ENCODE data around the gene ENPP3. TPM values are rescaled to one million over a fixed set of nuclear protein-coding genes. Genes with fewer than 3 reads are reported as not detected.

Gene ENPP3
- total RNA-seq, 2 donors from 2014 or later = not detected

GRCh38 chr6:131656667-131657066 is 19.6 kb downstream of the ENPP3 start:
- WGBS, 2 experiments (ENCODE audit: insufficient coverage in 1 of 2, insufficient read length in 1 of 2) = 91 to 99% methylated on average over 3 of the region's 3 CpGs
- Mint-ChIP-seq H3K27me3 (ENCODE audit: insufficient read depth) (no peaks in the 10 kb centered on the region), H3K4me3 (no peak overlapping the region), H3K27ac (no peak overlapping the region), H3K36me3 (ENCODE audit: low read depth) (no peaks in the 10 kb centered on the region), H3K9me3 (no peaks in the 10 kb centered on the region), H3K4me1 (no peaks in the 10 kb centered on the region)
- no peak overlapping the region for H3K4me3 ChIP-seq (ENCODE audit: low read length)
- H3K4me1 ChIP-seq (ENCODE audit: control insufficient read depth, insufficient read depth, low read length) = no peaks in the 10 kb centered on the region
- H3K9me3 ChIP-seq (ENCODE audit: control insufficient read depth, low read length) = no peaks in the 10 kb centered on the region
- H3K27me3 ChIP-seq (ENCODE audit: control insufficient read depth, insufficient read depth, low read length, poor library complexity, severe bottlenecking) = no peaks in the 10 kb centered on the region
- no peak overlapping the region for H3K9ac ChIP-seq (ENCODE audit: extremely low read depth, low read length, poor library complexity, severe bottlenecking)
- TF ChIP-seq, protein P1, sequence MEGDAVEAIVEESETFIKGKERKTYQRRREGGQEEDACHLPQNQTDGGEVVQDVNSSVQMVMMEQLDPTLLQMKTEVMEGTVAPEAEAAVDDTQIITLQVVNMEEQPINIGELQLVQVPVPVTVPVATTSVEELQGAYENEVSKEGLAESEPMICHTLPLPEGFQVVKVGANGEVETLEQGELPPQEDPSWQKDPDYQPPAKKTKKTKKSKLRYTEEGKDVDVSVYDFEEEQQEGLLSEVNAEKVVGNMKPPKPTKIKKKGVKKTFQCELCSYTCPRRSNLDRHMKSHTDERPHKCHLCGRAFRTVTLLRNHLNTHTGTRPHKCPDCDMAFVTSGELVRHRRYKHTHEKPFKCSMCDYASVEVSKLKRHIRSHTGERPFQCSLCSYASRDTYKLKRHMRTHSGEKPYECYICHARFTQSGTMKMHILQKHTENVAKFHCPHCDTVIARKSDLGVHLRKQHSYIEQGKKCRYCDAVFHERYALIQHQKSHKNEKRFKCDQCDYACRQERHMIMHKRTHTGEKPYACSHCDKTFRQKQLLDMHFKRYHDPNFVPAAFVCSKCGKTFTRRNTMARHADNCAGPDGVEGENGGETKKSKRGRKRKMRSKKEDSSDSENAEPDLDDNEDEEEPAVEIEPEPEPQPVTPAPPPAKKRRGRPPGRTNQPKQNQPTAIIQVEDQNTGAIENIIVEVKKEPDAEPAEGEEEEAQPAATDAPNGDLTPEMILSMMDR (conservative IDR thresholded peaks at IDR 0.05) = no peak
- no peak overlapping the region for H3K27ac ChIP-seq (ENCODE audit: low read depth, low read length)
- DNase-seq = no peak
- no peaks in the 10 kb centered on the region for H3K36me3 ChIP-seq (ENCODE audit: control insufficient read depth, insufficient read depth, low read length)

- no peaks in the 10 kb centered on the region for H3K36me3 Mint-ChIP-seq (ENCODE audit: low read depth)
- Histone ChIP-seq H3K4me3 (ENCODE audit: low read length) (no peak overlapping the region), H3K36me3 (ENCODE audit: control insufficient read depth, insufficient read depth, low read length) (no peaks in the 10 kb centered on the region), H3K4me1 (ENCODE audit: control insufficient read depth, insufficient read depth, low read length) (no peaks in the 10 kb centered on the region), H3K27me3 (ENCODE audit: control insufficient read depth, insufficient read depth, low read length, poor library complexity, severe bottlenecking) (no peaks in the 10 kb centered on the region), H3K9me3 (ENCODE audit: control insufficient read depth, low read length) (no peaks in the 10 kb centered on the region), H3K9ac (ENCODE audit: extremely low read depth, low read length, poor library complexity, severe bottlenecking) (no peak overlapping the region), H3K27ac (ENCODE audit: low read depth, low read length) (no peak overlapping the region)
- TF ChIP-seq, protein P1 (conservative IDR thresholded peaks at IDR 0.05) = no peak
- H3K27me3 Mint-ChIP-seq (ENCODE audit: insufficient read depth) = no peaks in the 10 kb centered on the region
- no peaks in the 10 kb centered on the region for H3K9me3 Mint-ChIP-seq
- H3K4me3 Mint-ChIP-seq = no peak overlapping the region
- DNase-seq = no peak
- 87% methylated on average over 2 of the region's 2 CpGs; no CpG with 5 or more reads in 1 of the 2 experiments for WGBS, 2 experiments (ENCODE audit: insufficient coverage in 1 of 2, insufficient read length in 1 of 2)
- H3K27ac Mint-ChIP-seq = no peak overlapping the region
- H3K4me1 Mint-ChIP-seq = no peaks in the 10 kb centered on the region
These were observed 20.1 kb downstream of the ENPP3 start for GRCh38 chr6:131657222-131657621.

GRCh38 chr6:131657630-131658111 is 20.6 kb downstream of the ENPP3 start:
- no peaks in the 10 kb centered on the region for H3K27me3 ChIP-seq (ENCODE audit: control insufficient read depth, insufficient read depth, low read length, poor library complexity, severe bottlenecking)
- H3K27ac Mint-ChIP-seq = no peak overlapping the region
- TF ChIP-seq, protein P1 (conservative IDR thresholded peaks at IDR 0.05) = no peak
- H3K27ac ChIP-seq (ENCODE audit: low read depth, low read length) = no peak overlapping the region
- H3K9me3 Mint-ChIP-seq = no peaks in the 10 kb centered on the region
- no peak overlapping the region for H3K4me3 ChIP-seq (ENCODE audit: low read length)
- DNase-seq = no peak
- no peaks in the 10 kb centered on the region for H3K4me1 ChIP-seq (ENCODE audit: control insufficient read depth, insufficient read depth, low read length)
- no peaks in the 10 kb centered on the region for H3K9me3 ChIP-seq (ENCODE audit: control insufficient read depth, low read length)
- H3K36me3 ChIP-seq (ENCODE audit: control insufficient read depth, insufficient read depth, low read length) = no peaks in the 10 kb centered on the region
- no peaks in the 10 kb centered on the region for H3K27me3 Mint-ChIP-seq (ENCODE audit: insufficient read depth)
- 85 to 92% methylated on average over 4 to 6 of the region's 6 CpGs for WGBS, 2 experiments (ENCODE audit: insufficient coverage in 1 of 2, insufficient read length in 1 of 2)
- no peak overlapping the region for H3K9ac ChIP-seq (ENCODE audit: extremely low read depth, low read length, poor library complexity, severe bottlenecking)
- no peaks in the 10 kb centered on the region for H3K4me1 Mint-ChIP-seq
- no peak overlapping the region for H3K4me3 Mint-ChIP-seq
- no peaks in the 10 kb centered on the region for H3K36me3 Mint-ChIP-seq (ENCODE audit: low read depth)
